Measurements from ENCODE around the gene PRDM7.
"Not testable (repeated sequence)": the region's sequence is repeated elsewhere in the genome, so short reads cannot be mapped to it uniquely, and the experiment has no call there.

Gene PRDM7

DNA sequence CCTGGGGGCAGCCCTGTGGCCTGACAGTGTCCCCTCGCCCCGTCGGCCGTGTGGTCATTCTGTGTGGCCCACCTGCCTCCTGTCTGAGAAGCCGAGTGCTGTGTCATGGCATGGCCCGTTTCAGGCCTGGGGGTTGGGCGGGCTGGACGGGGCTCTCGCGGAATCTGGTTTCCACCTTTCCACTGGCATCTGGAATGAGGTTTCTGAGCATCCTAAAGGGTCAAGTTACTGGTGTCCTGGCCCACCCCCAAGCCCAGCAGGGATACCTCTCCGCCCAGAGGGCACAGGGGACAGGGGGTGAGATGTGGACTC is 65.7 kb downstream of the PRDM7 start:
- no peak for DNase-seq

DNA sequence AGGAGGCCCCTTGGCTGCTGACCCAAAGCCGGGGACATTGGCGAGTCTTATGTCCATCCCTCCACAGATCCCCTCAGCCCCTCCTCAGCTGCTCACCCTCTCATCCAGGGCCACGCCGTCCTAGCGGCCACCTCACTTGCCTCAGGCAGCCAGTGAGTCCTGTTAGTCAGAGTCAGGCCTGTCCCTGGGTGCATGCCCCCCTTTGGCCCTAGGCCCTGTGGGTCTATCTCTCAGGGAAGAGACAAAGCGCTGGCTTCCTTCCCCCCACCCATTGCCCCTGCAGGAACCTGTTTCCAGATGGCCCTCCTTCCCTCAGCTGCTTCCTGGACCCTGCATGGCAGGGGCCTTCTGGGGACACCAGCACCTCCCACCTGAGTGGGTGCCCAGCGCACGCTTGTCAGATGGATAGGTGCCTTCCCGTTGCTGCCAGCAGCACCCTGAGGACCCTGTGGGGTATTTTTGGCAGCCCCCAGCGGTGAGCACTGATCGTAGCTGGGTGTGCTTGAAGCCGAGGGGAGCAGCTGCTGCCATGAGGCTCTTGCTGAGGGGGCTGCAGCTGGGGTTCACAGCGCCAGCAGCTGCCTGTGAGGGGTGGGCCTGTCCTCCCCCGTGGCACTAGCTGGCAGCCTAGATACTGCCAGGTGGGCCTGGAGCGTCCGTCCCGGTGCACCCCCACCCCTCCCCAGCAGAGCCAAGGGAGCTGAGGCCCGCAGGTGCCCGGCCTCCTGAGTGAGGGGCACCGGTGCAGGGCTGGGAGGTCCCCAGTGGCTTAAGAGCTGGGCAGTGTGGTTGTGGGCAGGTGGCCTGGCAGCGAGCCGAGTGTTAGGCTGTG is 66.2 kb downstream of the PRDM7 start:
- DNase-seq = no peak

DNA sequence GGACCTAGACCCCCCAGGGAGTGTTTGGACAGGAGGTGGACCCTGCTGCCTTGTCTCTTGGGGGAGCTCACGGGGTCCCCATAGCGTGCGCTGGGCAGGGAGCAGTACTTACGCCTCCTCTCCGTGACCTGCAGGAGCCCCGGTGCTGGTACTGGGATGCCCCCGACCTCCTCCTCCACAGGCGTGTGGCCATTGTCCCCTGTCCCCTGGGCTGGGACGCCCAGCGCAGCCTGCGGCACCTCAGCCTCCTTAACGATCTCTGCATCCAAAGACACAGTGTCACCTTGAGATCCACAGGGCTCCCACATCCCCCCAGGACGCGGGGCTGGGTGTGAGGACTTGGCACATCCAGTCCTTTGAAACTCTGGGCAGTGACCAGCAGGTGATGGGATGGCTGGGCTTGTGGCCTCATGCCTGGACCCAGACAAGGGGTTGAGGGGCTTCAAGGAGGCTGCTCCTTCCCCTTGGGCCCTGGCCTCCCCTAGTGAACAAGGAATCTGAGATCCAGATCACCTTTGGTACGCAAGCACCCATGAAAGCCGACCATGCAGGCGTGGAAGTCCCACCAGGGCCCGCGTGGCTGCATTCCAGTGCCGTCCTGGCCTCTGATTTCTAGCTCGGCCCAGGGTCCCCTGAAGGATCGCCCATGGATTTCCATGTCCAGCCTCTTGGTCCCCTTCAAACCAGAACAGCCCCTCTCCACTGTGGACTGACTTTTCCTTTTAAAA is 67.8 kb downstream of the PRDM7 start:
- no peak for DNase-seq

DNA sequence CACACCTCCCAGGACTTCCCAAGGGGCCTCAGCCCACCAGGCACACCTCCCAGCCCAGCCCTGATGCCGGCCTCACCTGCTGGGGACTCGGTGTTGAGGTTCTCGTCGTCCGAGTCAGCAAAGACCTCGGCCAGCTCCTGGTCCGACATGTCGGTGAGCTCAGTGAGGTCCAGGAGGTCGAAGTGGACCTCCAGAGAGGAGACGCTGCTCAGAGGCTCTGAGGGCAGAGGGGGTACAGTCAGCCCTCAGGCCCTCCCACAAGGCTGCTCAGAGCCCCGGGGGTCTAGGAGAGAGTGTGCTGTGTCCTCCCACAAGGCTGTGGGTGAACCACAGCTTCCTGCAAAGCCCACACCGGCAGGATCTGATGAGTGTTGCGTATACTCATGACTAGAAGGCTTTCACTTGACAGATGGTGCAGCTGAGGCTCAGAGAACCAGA is 68.4 kb downstream of the PRDM7 start:
- no peak for DNase-seq

DNA sequence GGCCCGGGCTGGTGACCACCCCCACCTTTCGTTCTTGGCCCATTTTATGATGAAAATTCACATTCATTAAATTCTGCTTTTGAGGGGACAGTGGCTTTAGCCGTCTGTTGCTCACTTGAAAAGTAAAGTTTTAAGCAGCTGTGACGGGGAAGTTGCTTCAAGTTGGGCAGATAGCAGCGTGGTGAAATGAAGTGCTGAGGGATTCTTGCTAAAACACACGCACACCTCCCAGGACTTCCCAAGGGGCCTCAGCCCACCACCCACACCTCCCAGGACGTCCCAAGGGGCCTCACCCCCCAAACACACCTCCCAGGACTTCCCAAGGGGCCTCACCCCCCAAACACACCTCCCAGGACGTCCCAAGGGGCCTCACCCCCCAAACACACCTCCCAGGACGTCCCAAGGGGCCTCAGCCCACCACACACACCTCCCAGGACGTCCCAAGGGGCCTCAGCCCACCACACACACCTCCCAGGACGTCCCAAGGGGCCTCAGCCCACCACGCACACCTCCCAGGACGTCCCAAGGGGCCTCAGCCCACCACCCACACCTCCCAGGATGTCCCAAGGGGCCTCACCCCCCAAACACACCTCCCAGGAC is 69.4 kb downstream of the PRDM7 start:
- DNase-seq = not testable (repeated sequence)

DNA sequence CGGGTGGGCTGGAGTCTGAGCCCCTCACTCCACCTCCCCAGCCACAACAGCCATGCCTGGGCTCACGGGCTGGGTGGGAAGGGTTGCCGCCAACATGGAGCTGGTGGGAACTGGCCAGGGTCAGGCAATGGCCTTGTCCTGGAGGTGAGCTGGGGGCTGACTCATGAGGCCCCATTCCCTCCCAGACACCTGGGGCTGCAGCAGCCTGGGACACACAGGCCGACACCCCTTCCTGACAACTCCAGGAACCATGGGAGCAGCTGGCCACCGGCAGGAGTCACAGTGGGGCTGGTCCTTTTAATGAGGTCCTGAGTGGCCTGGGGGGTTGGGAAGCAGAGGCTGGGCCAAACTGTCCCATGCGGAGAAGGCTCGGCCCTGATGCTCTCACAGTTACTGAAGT is 70.1 kb downstream of the PRDM7 start:
- no peak for DNase-seq

Measured in NCI-H524 treated with DMSO at 0.1 percent for 48 hours (cell line).